Skeletal muscle cell (primary cell): ENCODE data around the gene MED25.
A peak's percentile ranks its signal among the peaks of the same experiment; 100 is the strongest.

Experiments used
- DNase-seq: peaks from one replicate; pipeline ENCODE4 v3.0.0-alpha.2; 2010; ENCODE audit warnings: low read depth
- H3K4me3 ChIP-seq: 2 replicates; pipeline ENCODE4 v1.5.1; 2011; ENCODE audit warnings: low read depth, mild to moderate bottlenecking, control low read depth, low read length, moderate library complexity

The MED25 gene

GRCh38 chr19:49837425-49837824 lies 19.3 kb downstream of the MED25 start:
- DNase-seq: no peak
- no peak overlapping the region for H3K4me3 ChIP-seq

GRCh38 chr19:49838885-49839588 lies 20.9 kb downstream of the MED25 start:
- no peak overlapping the region for H3K4me3 ChIP-seq
- no peak for DNase-seq

- no peak overlapping the region for H3K4me3 ChIP-seq
- DNase-seq: no peak
These were observed 21.6 kb downstream of the MED25 start for GRCh38 chr19:49839713-49840112.

GRCh38 chr19:49840321-49840720 lies 22.2 kb downstream of the MED25 start:
- DNase-seq: no peak

GRCh38 chr19:49840736-49841249 lies 22.7 kb downstream of the MED25 start:
- no peak for DNase-seq
- no peak overlapping the region for H3K4me3 ChIP-seq

More at GRCh38 chr19:49840321-49840720, 22.2 kb downstream of the MED25 start:
- H3K4me3 ChIP-seq: no peak overlapping the region

- no peak overlapping the region for H3K4me3 ChIP-seq
- no peak for DNase-seq
These were observed 25.2 kb downstream of the MED25 start for GRCh38 chr19:49843265-49843664.

- no peak for DNase-seq
These were observed 26.3 kb downstream of the MED25 start for GRCh38 chr19:49844138-49845095.

GRCh38 chr19:49845414-49845813 lies 27.3 kb downstream of the MED25 start:
- no peak overlapping the region for H3K4me3 ChIP-seq

More at GRCh38 chr19:49844138-49845095, 26.3 kb downstream of the MED25 start:
- no peak overlapping the region for H3K4me3 ChIP-seq

GRCh38 chr19:49846408-49846807 lies 28.3 kb downstream of the MED25 start:
- no peak for DNase-seq
- no peak overlapping the region for H3K4me3 ChIP-seq

More at GRCh38 chr19:49845414-49845813, 27.3 kb downstream of the MED25 start:
- DNase-seq: no peak

- H3K4me3 ChIP-seq: no peak overlapping the region
- DNase-seq: peak; percentile 61
These were observed 29.9 kb downstream of the MED25 start for GRCh38 chr19:49847731-49848696.

- H3K4me3 ChIP-seq: no peak overlapping the region
- DNase-seq: no peak
These were observed 30.8 kb downstream of the MED25 start for GRCh38 chr19:49848938-49849337.

- H3K4me3 ChIP-seq: peak overlapping the region; percentile 77
- DNase-seq: no peak
These were observed 31.5 kb downstream of the MED25 start for GRCh38 chr19:49849433-49850220.

GRCh38 chr19:49850221-49850486 lies 32.1 kb downstream of the MED25 start:
- no peak for DNase-seq
- H3K4me3 ChIP-seq: peak overlapping the region; percentile 77

GRCh38 chr19:49850487-49851342 lies 32.6 kb downstream of the MED25 start, which contains the start of gene PTOV1:
TSS of gene PTOV1 (plus strand) at chr19:49851159.
- H3K4me3 ChIP-seq: peak within 1 kb of the TSS; percentile 77
- DNase-seq: peak; percentile 66

GRCh38 chr19:49851456-49852259 lies 33.6 kb downstream of the MED25 start:
- no peak for DNase-seq
- peak overlapping the region; percentile 77 for H3K4me3 ChIP-seq

- peak overlapping the region; percentile 77 for H3K4me3 ChIP-seq
- no peak for DNase-seq
These were observed 34.6 kb downstream of the MED25 start for GRCh38 chr19:49852631-49853126.
